Naive thymus-derived CD4-positive, alpha-beta T cell (primary cell): ENCODE results near the gene GRM7. TPM values are rescaled to one million over a fixed set of nuclear protein-coding genes. Genes with fewer than 3 reads are reported as not detected.

Source experiments
- ATAC-seq: fragments of 150-1000 bp; cut with Tn5 transposase; 2 replicates; pipeline ENCODE4 v1.10.0; 2021; ENCODE audit warnings: mild to moderate bottlenecking, moderate library complexity
- CTCF ChIA-PET: fragments of 350-600 bp; sonication (Branson Sonifier 250); formaldehyde crosslinking; loops from one replicate; lab custom pipeline; 2021; ENCODE audit warnings: antibody characterized with exemption; lab: Charles Lee
- POLR2A ChIA-PET: fragments of 350-600 bp; sonication (Branson Sonifier 250); formaldehyde crosslinking; loops from one replicate; lab custom pipeline; 2021; ENCODE audit warnings: antibody characterized with exemption, inconsistent platforms; lab: Charles Lee
- DNase-seq, 9 donors: peaks; one replicate each; pipeline versions ENCODE4 v3.0.0 to v3.0.0-alpha.2; 2020 to 2022; ENCODE audit warnings: mixed read lengths in 1 of 9
- H3K27ac ChIP-seq: one replicate; pipeline ENCODE4 v1.7.0; 2013; ENCODE audit warnings: mild to moderate bottlenecking, low read depth, low read length, moderate library complexity
- H3K27me3 ChIP-seq, 2 donors: one replicate each; pipeline ENCODE4 v1.7.0; 2013; ENCODE audit warnings: low read length in 2 of 2, mild to moderate bottlenecking in 2 of 2, moderate library complexity in 2 of 2; ENCODE audit not compliant: control insufficient read depth in 2 of 2, insufficient read depth in 2 of 2
- H3K36me3 ChIP-seq, 3 experiments: 1 replicate in 2 of 3; 2 replicates in 1 of 3; pipeline ENCODE4 v1.7.0; 2013; ENCODE audit warnings: low read length in 3 of 3, mild to moderate bottlenecking in 3 of 3, moderate library complexity in 1 of 3; ENCODE audit not compliant: insufficient read depth in 3 of 3, control insufficient read depth in 2 of 3
- H3K4me1 ChIP-seq, 2 donors: one replicate each; pipeline ENCODE4 v1.7.0; 2013; ENCODE audit warnings: low read length in 2 of 2, mild to moderate bottlenecking in 2 of 2, moderate library complexity in 1 of 2; ENCODE audit not compliant: control insufficient read depth in 2 of 2, insufficient read depth in 2 of 2
- H3K4me3 ChIP-seq: 2 replicates; pipeline ENCODE4 v1.7.0; 2013; ENCODE audit warnings: mild to moderate bottlenecking, low read length
- H3K9me3 ChIP-seq, 3 experiments: 1 replicate in 2 of 3; 2 replicates in 1 of 3; pipeline ENCODE4 v1.7.0; 2013; ENCODE audit warnings: low read length in 3 of 3; ENCODE audit not compliant: control insufficient read depth in 2 of 3
- H3K27ac Mint-ChIP-seq, 9 donors: one replicate each; pipeline ENCODE4 v1.8.0; 2020 to 2022; ENCODE audit warnings: mixed read lengths in 9 of 9, mild to moderate bottlenecking in 8 of 9, moderate library complexity in 5 of 9, inconsistent platforms in 2 of 9
- H3K27me3 Mint-ChIP-seq, 5 donors: one replicate each; pipeline ENCODE4 v1.8.0; 2021 to 2022; ENCODE audit warnings: mixed read lengths in 5 of 5, mild to moderate bottlenecking in 1 of 5
- H3K36me3 Mint-ChIP-seq, 5 donors: one replicate each; pipeline ENCODE4 v1.8.0; 2020 to 2022; ENCODE audit warnings: mixed read lengths in 5 of 5, mild to moderate bottlenecking in 3 of 5, inconsistent platforms in 1 of 5
- H3K4me1 Mint-ChIP-seq, 7 donors: one replicate each; pipeline ENCODE4 v1.8.0; 2020 to 2022; ENCODE audit warnings: mixed read lengths in 7 of 7, mild to moderate bottlenecking in 3 of 7, inconsistent platforms in 1 of 7
- H3K4me3 Mint-ChIP-seq, 10 donors: one replicate each; pipeline ENCODE4 v1.8.0; 2020 to 2022; ENCODE audit warnings: mild to moderate bottlenecking in 10 of 10, mixed read lengths in 10 of 10, moderate library complexity in 6 of 10, inconsistent platforms in 2 of 10
- H3K9me3 Mint-ChIP-seq, 11 donors: one replicate each; pipeline ENCODE4 v1.8.0; 2020 to 2022; ENCODE audit warnings: mixed read lengths in 11 of 11, mild to moderate bottlenecking in 4 of 11, inconsistent platforms in 1 of 11, moderate library complexity in 1 of 11
- intact Hi-C, 2 donors: fragments of 100-400 bp; cut with micrococcal nuclease; formaldehyde crosslinking; loops; one replicate each; pipeline ENCODE4 v1.15.1; 2023
- polyA plus RNA-seq, 2 donors: library from polyadenylated mRNA; unstranded; fragments of 300-500 nt; fragmentation: Illumina TruSeq; gene quantifications; one replicate each; pipeline ENCODE4 v1.2.3, GENCODE V29; 2021
- total RNA-seq, 6 experiments: library from RNA in 5 of 6; stranded (reverse) in 5 of 6; gene quantifications; 1 replicate in 5 of 6; 2 replicates in 1 of 6; pipeline ENCODE4 v1.2.3 and lab custom pipeline; 2021 to 2026

Gene GRM7
- total and polyA plus RNA-seq, 7 experiments from 2014 or later, result not detected

DNA sequence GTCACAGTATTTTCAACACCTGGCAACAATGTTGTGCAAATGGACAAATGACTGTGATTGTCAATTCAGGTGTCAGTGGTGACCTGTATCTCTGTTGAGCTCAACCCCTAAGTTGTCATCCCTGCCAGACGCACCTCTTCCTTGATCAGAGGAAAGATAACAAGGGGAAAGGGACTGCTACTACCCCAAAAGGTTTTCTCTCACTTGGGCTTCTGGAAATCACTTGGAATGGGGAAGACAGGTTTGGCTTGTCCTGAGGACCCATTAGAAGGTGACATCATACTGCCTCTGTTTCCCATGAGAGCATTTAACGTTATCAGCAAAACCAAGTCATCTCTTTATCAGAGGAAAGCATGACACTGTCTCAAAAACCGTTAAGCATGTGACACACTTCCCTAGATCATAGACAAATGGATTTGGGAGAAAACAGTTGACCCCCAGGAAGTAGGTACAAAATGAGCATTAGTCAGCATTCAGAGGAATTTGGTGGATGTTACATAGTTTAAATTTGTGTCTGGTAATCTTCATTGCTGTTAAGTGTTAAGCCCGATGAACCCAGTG, 769.5 kb downstream of the GRM7 start:
- intact Hi-C loops, result no loop called here
- no peak for ATAC-seq
- H3K27me3 ChIP-seq, result no peaks in the 10 kb centered on the region
- H3K9me3 ChIP-seq, result no peaks in the 10 kb centered on the region
- Mint-ChIP-seq H3K36me3 (no peaks in the 10 kb centered on the region), H3K27ac (no peak overlapping the region), H3K9me3 (no peaks in the 10 kb centered on the region), H3K27me3 (peaks cover 0 to 9% (median 4%) of the 10 kb centered on the region in 5 donors), H3K4me3 (no peak overlapping the region), H3K4me1 (no peaks in the 10 kb centered on the region)
- no peak overlapping the region for H3K27ac ChIP-seq
- POLR2A ChIA-PET, result no interaction called here
- DNase-seq, result no peak
- no peak overlapping the region for H3K4me3 ChIP-seq
- H3K4me1 ChIP-seq, result no peaks in the 10 kb centered on the region
- CTCF ChIA-PET, result no interaction called here
- H3K36me3 ChIP-seq, result no peaks in the 10 kb centered on the region

DNA sequence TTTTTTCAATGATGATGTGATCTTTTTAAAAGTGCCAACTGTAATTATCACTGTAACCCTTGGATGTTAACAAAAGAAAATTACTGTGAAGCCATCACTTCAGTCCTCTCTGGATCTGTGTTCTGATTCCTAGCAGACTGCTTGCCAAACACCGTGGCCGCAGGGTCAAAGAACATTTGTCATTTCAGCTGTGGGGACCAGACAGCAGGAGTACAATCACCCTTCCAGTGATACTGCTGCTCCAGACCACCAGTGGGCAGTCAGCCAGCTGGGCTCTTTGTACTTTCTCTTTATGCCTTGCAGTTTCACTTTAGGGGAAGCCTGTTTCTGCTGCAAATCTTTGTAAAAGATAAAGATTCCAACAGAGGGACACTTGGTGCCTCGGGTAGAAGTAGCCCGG, 770.0 kb downstream of the GRM7 start:
- no peaks in the 10 kb centered on the region for H3K9me3 ChIP-seq

DNA sequence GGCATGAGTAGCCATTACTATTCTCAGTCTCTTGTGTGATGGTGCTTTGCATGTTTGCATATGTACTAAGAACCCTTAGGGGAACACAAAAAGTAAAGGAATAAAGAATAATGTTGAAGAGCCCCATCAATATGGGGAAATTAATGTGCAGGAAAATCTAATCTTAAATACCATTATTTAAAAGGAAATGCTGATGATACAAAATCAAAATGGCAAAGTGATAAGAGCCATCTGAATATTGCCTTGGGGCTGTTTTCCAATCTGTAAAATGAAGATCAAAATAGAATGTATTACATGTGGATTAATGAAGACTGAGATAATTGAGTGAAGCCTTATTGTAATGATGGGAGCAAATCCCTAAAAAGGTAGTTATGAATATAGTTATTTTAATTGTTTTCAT, 771.4 kb downstream of the GRM7 start:
- H3K36me3 ChIP-seq, result no peaks in the 10 kb centered on the region
- CTCF ChIA-PET, result no interaction called here

More for the DNA sequence above, 770.0 kb downstream of the GRM7 start:
- H3K27ac Mint-ChIP-seq, result no peak overlapping the region
- Histone ChIP-seq H3K4me1 (no peaks in the 10 kb centered on the region), H3K27me3 (no peaks in the 10 kb centered on the region), H3K36me3 (no peaks in the 10 kb centered on the region), H3K27ac (no peak overlapping the region), H3K4me3 (no peak overlapping the region)
- ChIA-PET CTCF (no interaction called here), POLR2A (no interaction called here)
- H3K4me3 Mint-ChIP-seq, result no peak overlapping the region
- no peaks in the 10 kb centered on the region for H3K9me3 Mint-ChIP-seq
- DNase-seq, result no peak
- H3K27me3 Mint-ChIP-seq, result peaks cover 0 to 9% (median 4%) of the 10 kb centered on the region in 5 donors
- H3K4me1 Mint-ChIP-seq, result no peaks in the 10 kb centered on the region
- no peak for ATAC-seq
- intact Hi-C loops, result no loop called here
- no peaks in the 10 kb centered on the region for H3K36me3 Mint-ChIP-seq

DNA sequence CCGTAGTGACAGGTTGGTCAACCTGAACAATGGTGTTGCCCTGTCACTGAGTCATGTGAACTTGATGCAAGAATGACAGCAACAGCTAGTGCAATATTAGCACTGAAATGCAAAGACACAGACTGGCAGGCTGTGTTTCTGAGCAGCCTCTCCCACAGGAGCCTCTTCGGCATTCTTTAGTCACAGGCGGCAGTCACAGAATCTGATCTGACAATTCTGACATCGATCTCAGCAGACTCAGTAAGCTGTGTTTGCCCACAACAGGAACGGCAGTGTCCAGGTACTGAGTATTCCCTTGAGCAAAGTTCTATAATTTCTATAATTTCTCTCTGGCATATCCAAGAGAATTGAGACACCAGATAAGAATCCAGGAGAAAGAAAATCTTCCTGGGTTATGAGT, 776.8 kb downstream of the GRM7 start:
- Histone ChIP-seq H3K27ac (no peak overlapping the region), H3K4me1 (no peaks in the 10 kb centered on the region), H3K36me3 (no peaks in the 10 kb centered on the region), H3K27me3 (no peaks in the 10 kb centered on the region), H3K9me3 (no peaks in the 10 kb centered on the region), H3K4me3 (no peak overlapping the region)
- ChIA-PET CTCF (no interaction called here), POLR2A (no interaction called here)
- DNase-seq, result no peak
- Mint-ChIP-seq H3K27ac (no peak overlapping the region), H3K36me3 (no peaks in the 10 kb centered on the region), H3K4me3 (no peak overlapping the region), H3K4me1 (no peaks in the 10 kb centered on the region), H3K9me3 (peaks cover 0 to 3% (median 0%) of the 10 kb centered on the region in 11 donors), H3K27me3 (peaks cover 0 to 16% (median 5%) of the 10 kb centered on the region in 5 donors)
- intact Hi-C loops, result no loop called here
- ATAC-seq, result no peak

More for the DNA sequence above, 771.4 kb downstream of the GRM7 start:
- peaks cover 0 to 9% (median 4%) of the 10 kb centered on the region in 5 donors for H3K27me3 Mint-ChIP-seq
- H3K4me3 Mint-ChIP-seq, result no peak overlapping the region
- no peaks in the 10 kb centered on the region for H3K36me3 Mint-ChIP-seq
- no peaks in the 10 kb centered on the region for H3K9me3 ChIP-seq
- H3K27ac Mint-ChIP-seq, result no peak overlapping the region
- H3K4me1 Mint-ChIP-seq, result no peaks in the 10 kb centered on the region
- ATAC-seq (no peak), DNase-seq (no peak)
- POLR2A ChIA-PET, result no interaction called here
- intact Hi-C loops, result no loop called here
- H3K4me1 ChIP-seq, result no peaks in the 10 kb centered on the region
- H3K27me3 ChIP-seq, result no peaks in the 10 kb centered on the region
- peaks cover 0 to 2% (median 0%) of the 10 kb centered on the region in 11 donors for H3K9me3 Mint-ChIP-seq
- H3K27ac ChIP-seq, result no peak overlapping the region
- no peak overlapping the region for H3K4me3 ChIP-seq

DNA sequence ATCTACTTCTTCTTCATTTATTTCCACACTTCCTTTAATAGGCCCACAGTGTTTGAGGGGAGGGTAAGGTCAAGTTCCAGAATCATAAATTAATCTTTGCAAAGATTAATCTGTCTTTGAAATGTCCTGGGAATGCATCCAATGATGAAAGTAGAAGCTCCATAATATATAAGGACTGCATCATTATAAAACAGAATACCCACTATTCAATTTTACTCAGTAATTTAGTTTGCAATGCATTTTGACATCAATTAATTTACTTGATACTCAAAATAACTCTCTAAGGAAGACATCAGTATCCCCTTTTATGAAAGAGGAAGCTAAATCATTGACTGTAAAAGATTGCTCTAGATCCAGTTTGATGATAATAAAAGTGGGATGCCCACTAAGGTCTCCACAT, 777.2 kb downstream of the GRM7 start:
- H3K4me3 ChIP-seq, result no peak overlapping the region
- no peaks in the 10 kb centered on the region for H3K36me3 ChIP-seq
- no peaks in the 10 kb centered on the region for H3K27me3 ChIP-seq
- H3K4me3 Mint-ChIP-seq, result no peak overlapping the region
- intact Hi-C loops, result no loop called here
- ATAC-seq (no peak), DNase-seq (no peak)
- no peak overlapping the region for H3K27ac ChIP-seq
- no peaks in the 10 kb centered on the region for H3K9me3 ChIP-seq
- POLR2A ChIA-PET, result no interaction called here
- H3K27ac Mint-ChIP-seq, result no peak overlapping the region
- no peaks in the 10 kb centered on the region for H3K36me3 Mint-ChIP-seq
- CTCF ChIA-PET, result no interaction called here
- no peaks in the 10 kb centered on the region for H3K4me1 ChIP-seq
- peaks cover 0 to 15% (median 3%) of the 10 kb centered on the region in 5 donors for H3K27me3 Mint-ChIP-seq
- H3K4me1 Mint-ChIP-seq, result no peaks in the 10 kb centered on the region
- H3K9me3 Mint-ChIP-seq, result peaks cover 0 to 3% (median 0%) of the 10 kb centered on the region in 11 donors

DNA sequence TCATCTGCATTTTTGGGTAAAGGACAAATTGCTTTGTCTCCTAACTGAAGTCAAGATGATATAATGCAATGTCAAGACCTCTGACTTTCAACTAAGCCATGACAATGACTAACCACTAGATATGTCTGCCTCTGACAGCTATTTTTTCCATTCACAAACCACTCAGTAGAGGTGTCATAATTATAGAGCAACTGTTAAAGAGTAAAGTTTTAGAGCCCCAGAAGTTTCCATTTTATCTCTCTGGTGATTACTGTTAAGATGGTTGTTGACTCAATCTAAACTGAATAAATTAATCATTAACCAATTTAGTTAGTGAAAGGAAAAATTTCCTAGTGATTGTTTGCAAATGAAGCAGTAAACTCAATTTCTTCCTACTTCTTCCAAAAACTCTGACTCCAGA, 779.9 kb downstream of the GRM7 start:
- H3K36me3 Mint-ChIP-seq, result no peaks in the 10 kb centered on the region
- Histone ChIP-seq H3K9me3 (no peaks in the 10 kb centered on the region), H3K27me3 (no peaks in the 10 kb centered on the region), H3K36me3 (no peaks in the 10 kb centered on the region), H3K4me1 (no peaks in the 10 kb centered on the region), H3K27ac (no peak overlapping the region), H3K4me3 (no peak overlapping the region)
- ATAC-seq, result no peak
- no peak overlapping the region for H3K27ac Mint-ChIP-seq
- ChIA-PET POLR2A (no interaction called here), CTCF (no interaction called here)
- H3K4me1 Mint-ChIP-seq, result no peaks in the 10 kb centered on the region
- H3K27me3 Mint-ChIP-seq, result peaks cover 0 to 9% (median 2%) of the 10 kb centered on the region in 5 donors
- no peak overlapping the region for H3K4me3 Mint-ChIP-seq
- peaks cover 0 to 5% (median 0%) of the 10 kb centered on the region in 11 donors for H3K9me3 Mint-ChIP-seq
- intact Hi-C loops, result no loop called here
- DNase-seq, result no peak

DNA sequence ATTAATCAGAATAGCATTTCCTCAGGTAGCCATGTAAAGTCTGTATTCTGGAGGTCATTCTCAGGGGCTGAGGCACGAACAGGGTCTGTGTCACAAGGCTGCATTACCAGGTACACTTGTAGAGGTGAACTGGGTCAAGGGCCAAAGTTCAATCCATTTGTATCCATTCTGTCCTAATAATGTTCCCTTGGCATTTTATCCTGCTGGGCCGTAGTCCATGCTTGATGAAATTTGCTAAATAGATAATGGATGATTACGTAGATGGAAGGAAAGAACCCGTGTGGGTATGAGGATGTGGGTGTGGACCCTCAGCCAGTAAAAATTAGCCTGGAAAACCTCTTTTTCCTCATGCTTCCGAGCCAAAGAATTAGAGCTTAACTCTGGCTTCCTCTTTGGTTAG, 785.9 kb downstream of the GRM7 start:
- H3K27ac ChIP-seq, result no peak overlapping the region
- Mint-ChIP-seq H3K27me3 (peaks cover 0 to 4% (median 0%) of the 10 kb centered on the region in 5 donors), H3K4me1 (no peaks in the 10 kb centered on the region), H3K36me3 (no peaks in the 10 kb centered on the region), H3K27ac (no peak overlapping the region), H3K9me3 (peaks cover 0 to 3% (median 0%) of the 10 kb centered on the region in 11 donors), H3K4me3 (no peak overlapping the region)
- H3K4me1 ChIP-seq, result no peaks in the 10 kb centered on the region
- ATAC-seq (no peak), DNase-seq (no peak)
- ChIA-PET POLR2A (no interaction called here), CTCF (no interaction called here)
- no peaks in the 10 kb centered on the region for H3K9me3 ChIP-seq
- no peak overlapping the region for H3K4me3 ChIP-seq
- intact Hi-C loops, result no loop called here
- no peaks in the 10 kb centered on the region for H3K27me3 ChIP-seq
- H3K36me3 ChIP-seq, result no peaks in the 10 kb centered on the region
